NCI-H2196 (cell line): ENCODE data around the gene ABCA1.
"Not testable (repeated sequence)": the region's sequence is repeated elsewhere in the genome, so short reads cannot be mapped to it uniquely, and the experiment has no call there.

Experiments
- DNase-seq: peaks from one replicate; lab custom pipeline; 2025; ENCODE audit not compliant: unreplicated experiment; lab: John Stamatoyannopoulos, UW

ABCA1 gene

DNA sequence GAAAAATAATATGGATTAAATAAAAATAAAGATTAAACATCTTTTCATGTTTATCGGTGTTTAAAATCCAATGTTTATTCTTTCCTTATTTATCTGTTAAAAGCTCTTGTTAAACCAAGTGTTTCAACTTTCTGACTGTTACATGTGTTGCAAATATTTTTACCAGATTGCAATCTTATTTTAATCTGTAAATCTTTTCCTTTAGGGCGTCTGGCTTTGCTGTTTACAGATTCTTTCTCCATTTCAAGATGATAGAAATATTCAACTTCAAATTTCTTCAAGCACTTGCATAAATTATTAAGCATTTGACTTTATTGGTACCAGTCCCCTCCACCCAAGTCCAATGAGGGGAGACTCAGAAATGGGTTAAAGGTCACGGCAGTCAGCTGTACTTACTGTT lies 16.9 kb upstream of the ABCA1 start:
- no peak for DNase-seq

DNA sequence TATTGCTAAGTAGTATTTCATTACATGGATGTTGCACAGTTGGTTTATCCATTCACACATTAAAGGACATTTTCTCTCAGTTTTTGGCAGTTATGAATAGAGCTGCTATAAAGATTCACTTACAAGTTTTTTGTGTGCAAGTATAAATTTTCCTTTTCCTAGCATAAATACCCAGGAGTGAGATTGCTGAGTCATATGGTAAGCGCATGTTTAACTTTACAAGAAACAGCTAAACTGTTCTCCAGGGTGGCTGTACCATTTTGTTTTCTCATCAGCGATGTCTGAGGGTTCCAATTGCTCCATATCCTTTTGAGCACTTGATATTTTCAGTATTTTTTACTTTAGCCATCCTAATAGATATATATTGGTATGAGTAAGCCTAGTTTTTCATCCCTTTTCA lies 16.4 kb upstream of the ABCA1 start:
- no peak for DNase-seq

DNA sequence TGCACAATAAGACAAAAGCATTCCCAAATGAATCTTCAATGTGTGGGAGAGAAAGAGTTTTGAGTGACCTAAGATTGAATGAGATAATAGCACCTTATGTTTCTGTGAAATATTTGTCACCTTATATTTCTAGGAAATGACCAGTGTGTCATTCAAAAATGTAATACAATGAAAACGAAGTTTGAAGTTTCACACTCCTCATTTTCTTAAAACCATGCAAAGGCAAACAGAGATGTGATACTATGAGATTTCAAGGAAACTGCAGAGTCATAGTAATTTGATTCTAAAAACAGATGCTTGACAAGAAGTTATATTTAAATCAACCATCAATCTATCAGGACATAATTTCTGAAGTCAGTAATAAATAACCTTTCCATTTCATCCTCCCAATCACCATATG lies 13.6 kb upstream of the ABCA1 start:
- DNase-seq = no peak

DNA sequence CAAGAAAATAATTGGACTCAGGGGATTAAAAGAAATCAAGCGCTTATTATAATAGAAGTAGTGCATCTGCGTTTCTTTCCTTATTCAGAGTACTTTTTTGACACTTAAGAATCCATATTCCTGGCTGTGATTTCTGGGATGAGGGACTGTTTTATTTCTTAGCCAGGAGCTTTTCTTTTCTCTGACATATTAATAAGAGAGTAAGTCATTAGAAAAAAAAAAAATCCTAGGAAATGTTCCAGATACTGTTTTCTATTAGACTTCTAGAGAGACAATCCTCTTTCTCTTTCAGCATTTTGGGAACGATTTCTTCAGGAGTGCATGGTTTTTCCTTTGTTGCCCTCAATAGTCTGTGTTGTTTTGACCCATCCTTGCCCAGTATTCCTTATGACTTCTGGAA lies 8.3 kb upstream of the ABCA1 start:
- no peak for DNase-seq

DNA sequence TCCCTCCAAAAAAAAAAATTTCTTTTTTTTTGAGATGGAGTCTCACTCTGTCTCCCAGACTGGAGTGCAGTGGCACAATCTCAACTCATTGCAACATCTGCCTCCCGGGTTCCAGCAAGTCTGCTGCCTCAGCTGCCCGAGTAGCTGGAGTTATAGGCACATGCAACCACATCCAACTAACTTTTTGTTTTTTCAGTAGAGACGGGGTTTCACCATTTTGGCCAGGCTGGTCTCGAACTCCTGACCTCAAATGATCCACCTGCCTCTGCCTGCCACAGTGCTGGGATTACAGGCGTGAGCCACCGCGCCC lies 7.5 kb upstream of the ABCA1 start:
- not testable (repeated sequence) for DNase-seq

DNA sequence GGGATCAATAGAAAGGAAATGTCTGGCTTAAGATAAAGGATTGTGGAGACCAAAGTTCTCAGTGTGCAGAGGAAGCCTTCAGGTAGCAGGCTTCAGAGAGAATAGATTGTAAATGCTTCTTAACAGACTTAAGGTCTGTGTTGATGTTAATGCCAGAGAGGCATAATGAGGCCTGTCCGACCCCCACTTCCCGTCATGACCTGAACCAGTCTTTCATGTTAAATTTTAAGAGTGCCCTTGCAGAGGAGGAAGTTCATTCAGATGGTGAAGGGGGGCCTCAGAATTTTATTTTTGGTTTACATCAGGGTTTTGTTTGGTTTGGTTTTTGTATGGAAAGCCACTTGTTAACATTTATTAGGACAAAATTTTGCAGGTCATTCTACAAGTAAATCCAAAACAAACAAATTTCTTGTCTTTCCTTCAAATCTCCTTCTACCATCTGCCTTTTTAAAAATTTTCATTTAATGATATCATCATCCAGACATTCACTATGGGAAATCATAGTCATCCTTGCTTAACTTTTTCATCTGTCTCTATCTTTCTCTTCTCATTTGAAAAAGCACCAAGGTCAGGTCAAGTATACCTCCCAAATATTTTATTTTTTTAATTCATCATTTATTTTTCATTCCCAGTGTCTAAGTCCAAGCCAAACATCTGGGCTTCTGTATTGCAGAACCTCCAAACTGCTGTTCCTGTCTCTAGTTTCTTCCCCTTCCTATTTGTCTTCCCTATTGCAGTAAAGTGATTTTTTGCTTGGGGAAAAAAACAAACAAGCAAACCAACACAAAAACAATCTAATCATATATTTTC lies 6.9 kb upstream of the ABCA1 start:
- DNase-seq = no peak

DNA sequence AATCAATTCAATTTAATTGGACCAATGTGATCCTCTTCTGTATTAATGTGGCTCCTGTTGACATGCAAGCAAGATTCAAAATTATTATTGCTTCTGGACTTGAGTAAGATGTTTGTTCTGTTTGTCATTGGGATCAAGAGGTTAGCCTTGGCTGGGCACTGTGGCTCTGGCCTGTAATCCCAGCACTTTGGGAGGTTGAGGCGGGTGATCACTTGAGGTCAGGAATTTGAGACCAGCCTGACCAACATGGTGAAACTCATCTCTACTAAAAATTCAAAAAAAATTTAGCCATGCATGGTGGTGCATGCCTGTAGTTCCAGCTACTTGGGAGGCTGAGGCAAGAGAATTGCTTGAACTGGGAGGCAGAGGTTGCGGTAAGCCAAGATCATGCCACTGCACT lies 5.1 kb upstream of the ABCA1 start:
- DNase-seq = not testable (repeated sequence)

DNA sequence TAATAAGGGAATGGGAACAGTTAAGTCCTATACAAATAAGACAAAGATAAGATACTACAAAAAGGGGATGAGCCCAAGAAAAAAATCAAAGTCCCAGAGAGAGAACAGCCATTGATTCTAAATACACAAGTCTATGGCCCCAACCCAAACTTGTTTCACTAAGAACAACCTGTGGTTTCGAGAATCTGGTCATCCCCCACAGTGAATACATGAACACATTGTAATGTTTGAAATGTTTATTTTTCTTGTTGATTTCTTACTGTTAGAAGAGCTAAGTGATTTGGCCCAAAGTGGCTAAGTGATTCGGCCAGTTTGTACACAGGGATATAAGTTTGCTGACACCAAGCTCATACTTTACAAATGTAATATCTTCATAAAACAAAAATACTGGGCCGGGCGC lies 3.3 kb upstream of the ABCA1 start:
- DNase-seq = no peak

DNA sequence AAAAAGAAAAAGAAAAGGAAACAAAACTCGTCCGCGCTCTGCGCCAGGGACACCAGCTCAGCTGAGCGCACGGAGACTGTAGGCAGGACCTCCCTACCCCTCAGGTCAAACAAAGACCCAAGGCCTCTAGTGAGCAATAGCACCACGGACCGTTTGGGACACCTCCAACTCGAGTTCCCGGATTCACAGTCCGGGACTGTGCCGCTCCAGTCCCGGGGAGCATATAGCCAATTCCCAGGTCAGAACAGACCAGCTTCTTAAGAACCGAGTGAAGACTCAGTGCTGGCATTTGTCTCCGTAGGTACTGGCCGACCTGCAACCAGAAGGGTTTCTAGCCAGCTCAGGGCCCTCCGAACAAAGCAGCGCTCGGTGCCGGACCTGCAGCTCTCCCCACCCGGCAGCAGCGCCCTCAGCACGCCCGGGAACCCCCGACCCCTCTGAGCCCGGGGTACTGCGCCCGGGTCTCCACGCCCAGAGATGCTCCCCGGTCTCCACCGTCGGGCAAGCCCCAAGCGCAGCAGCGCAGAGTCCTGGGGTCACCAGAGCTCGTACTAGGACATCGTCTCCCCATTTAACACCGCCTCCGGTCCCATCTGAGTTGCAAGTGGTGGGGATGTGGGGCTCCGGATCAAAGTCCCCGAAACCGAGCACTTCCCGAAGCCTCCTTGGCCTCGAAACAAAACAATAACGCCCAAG lies 591 bp downstream of the ABCA1 start:
- no peak for DNase-seq

DNA sequence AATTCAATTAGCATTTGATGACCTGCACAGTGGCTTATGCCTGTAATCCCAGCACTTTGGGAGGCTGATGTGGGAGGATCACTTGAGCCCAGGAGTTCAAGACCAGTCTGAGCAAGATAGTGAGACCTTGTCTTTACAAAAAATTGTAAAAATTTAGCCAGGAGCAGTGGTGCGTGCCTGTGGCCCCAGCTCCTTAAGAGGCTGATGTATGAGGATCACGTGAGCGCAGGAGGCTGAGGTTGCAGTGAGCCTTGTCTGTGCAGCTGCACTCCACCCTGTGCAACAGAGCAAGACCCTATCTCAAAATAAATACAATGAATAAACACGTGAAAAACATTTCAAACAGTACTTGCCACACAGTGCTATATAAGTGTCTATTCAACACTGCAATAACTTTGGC lies 4.2 kb downstream of the ABCA1 start:
- no peak for DNase-seq

DNA sequence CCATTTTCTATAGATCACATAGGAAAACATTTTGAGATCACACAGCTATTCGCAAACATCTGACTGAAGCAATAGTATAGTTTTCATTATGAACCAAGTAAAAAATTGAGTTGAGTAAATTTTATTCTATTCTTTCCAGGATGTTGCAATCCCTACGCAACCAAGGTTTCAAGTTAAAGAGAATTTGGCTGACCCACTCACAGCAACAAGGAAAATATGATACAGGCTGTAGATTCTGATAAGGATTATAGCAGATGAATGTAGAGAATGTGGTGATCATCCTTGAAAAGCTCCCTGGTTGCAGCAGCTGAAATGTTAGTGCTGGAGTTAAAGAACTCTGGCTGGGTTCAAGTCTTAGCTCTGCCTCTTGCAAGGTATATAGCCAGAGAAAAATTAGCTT lies 4.7 kb downstream of the ABCA1 start:
- no peak for DNase-seq

DNA sequence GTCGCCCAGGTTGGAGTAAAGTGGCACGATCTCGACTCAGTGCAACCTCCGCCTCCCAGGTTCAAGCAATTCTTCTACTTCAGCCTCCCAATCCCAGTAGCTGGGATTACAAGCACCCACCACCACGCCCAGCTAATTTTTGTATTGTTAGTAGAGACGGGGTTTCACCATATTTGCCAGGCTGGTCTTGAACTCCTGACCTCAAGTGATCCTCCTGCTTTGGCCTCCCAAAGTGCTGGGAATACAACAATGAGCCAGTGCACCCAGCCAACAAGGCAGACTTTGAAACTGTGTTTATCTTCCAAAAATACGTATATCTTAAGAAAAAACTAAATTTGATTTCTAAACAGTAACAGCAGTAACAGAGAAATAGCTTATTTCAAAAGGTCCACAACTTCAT lies 5.2 kb downstream of the ABCA1 start:
- not testable (repeated sequence) for DNase-seq

DNA sequence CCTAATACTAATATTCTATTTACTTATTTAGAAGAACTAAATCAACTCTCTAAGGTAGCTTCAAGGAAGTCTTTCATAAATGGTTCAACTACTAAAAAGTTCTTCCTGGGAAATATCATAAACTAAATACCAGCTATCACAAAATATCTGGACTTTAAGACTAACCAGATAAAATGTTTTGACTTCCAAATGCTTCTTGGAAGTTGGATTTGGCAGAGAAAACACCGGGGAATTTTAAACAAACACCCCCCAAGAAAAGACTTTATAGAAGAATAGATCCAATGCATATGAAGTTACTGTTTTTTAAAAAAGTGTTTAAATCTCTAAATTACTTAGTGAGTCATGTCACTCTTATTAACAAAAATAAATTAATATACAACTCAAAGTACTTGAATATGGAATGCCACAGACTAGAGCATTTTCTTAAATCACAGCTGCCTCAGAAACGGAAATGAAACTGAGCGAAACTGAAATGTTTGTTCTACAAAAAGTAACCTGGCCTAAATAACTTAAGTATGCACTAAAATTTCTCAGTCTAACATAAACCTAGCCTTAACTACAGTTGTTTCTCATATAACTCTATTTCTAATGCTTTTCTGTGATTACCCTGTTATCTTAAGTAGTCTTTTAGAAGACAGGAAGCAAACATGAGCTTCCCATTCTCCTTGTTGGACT lies 6.8 kb downstream of the ABCA1 start:
- DNase-seq = no peak

DNA sequence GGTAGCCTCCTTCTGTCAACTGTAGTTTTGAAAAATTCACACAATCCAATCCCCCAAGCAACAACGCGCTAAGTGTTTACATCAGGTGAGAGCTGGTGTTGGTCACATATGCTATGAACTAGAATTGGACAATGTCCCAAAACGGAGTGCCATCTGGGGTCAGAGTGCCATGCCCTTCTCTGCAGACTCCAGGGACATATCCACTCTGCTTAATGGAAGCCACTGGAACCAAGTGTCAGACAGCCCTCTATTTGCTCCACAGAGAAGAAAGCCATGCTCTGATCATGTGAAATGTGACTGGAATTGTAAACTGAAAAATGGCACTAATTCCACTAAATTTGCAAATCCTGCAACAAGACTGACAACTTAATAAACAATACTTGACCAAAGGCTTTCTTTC lies 12.2 kb downstream of the ABCA1 start:
- no peak for DNase-seq

DNA sequence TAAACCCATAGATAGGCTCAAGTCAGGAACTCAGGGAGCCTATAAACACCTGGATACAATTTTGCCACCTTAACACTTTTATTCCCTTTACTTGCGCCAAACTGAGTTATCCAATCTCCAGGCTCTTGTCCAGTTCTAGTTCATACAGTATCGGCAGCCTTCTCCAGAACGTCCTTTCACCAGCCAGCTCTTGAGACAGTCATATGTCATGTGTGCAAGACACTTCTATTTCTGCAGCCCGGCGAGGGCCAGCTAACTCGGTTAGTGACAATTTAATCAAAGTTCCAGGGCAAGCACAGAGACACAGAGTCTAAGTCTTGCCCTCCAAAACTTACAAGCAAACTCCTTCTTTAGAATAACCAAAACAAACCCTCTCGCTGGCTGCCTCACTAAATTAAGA lies 12.9 kb downstream of the ABCA1 start:
- no peak for DNase-seq

DNA sequence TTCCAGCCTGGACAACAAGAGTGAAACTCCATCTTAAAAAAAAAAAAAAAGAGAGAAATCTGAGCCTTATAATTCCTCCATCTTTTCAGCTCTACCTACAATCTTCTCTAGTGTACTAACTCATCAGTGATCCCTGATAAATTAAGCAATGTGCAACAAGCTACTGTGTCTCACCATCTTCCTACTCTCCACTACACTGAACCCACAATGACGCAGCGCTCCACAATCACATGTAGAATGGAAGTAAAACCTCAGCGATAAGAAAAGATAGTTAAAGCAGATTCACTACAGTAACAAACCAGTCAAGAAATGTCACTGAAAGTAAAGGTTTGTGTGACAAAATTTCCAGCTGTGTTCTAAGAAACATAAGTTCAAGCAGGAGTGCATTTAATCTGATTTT lies 13.5 kb downstream of the ABCA1 start:
- DNase-seq = no peak

DNA sequence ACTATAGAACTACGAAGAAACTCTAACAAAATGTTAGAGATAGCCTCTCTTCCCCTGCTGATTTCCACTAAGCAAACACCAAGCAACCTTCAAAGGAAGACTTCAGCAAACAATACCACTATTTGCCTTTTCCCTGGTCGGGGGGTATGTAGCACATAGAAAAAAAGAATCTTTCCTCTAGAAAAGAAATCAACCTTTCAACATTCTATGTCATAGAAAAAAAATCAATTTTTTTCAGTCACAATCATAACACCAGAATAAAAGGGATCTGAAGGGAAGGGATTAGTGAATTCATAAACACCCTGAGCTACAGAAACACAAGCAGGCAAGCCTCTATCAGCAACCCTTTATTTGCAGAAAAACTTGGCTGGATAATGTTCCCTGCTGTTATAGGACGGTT lies 15.3 kb downstream of the ABCA1 start:
- DNase-seq = no peak

DNA sequence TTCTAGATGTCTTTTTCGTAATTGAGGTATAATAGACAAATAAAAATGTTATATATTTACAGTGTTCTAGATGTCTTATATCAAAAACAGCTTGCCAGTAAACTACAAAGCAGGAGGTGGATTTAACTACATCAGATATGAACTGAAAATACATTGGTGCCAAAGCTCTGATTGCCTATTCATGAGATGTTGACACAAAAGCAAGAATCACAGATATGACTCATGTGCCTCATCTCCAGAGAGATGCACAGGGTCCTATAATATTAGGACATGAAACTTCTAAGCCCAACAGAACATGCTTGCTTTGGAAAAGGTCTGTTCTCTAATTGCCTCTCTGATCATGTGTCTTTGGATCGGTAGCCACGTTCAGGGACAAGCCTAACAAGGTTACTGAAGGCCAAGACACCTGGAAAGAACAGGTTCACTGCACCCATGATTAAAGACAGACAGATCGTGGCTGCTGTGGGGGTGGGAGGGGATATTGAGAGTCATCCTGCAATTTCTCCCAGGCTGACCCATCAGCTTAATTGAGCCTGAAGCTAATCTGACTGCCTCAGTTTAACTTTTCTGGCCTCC lies 16.8 kb downstream of the ABCA1 start:
- DNase-seq = no peak

DNA sequence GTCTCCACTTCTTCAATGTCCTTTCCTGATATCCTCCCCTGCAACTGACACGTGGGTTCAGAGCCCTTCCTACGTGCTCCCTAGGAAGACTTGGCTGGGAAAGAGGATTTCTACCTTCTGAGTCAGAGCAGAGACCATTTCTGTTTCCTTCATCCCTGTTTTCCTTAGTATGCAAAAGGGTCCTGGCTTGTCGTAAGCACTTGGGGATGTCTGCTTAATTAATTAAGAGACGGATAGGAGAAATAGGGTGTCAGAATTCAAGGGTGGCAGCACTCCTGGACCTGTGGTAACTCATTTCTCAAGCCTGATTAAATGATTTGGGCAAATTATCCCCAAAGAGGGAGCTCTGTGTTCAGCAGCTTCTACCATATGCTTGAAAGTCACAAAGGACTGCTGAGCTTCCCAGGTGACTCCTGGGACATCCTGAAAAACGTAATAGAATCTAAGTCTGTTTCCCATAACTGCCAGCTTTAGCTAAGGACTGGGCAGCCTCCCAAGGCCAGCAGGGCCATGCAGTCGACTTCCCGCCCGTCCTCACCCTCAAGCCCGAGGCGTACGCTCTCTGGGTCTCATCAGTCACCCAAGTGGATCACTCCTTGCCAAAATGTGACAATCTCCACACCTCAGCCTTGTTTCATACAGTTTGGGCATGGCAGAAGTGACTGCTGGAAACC lies 20.5 kb downstream of the ABCA1 start:
- no peak for DNase-seq

DNA sequence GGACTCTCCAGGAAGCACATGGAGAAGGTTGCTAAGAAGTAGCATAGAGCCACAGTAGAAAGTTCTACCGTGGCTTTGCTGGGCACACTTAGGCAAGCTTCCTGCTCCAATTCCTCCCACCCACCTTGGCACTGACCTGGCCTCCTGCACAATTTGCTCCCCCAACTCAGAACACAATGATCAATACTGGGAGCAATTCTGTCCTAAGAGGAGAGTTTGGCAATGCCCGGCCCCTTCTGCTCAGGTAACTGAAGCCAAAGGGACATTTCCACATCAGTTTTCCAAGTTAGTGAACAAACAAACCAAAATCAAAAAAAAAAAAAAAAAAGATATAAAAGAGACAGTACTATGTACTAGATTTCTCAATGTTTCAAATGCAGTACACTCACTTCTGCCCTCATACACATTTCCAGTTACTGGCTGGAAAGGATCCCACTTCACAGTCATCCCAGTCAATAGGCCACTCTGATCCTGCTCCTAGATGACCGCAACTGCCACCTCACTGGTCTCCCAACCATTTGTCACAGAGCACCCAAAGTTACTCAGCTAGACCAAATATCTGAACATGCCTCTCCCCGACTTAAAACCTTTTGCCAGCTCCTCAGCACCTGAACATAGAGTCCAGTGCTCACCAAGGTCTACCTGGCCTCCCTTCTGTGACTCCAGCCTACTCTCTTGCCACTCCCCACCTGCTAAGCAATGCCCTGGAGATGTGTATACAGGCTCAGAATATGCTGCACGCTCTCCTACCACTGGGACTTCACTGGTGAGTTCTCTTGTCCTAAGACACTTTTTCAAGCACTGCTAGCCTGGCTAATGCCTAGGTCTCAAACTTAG lies 21.3 kb downstream of the ABCA1 start:
- DNase-seq = no peak

DNA sequence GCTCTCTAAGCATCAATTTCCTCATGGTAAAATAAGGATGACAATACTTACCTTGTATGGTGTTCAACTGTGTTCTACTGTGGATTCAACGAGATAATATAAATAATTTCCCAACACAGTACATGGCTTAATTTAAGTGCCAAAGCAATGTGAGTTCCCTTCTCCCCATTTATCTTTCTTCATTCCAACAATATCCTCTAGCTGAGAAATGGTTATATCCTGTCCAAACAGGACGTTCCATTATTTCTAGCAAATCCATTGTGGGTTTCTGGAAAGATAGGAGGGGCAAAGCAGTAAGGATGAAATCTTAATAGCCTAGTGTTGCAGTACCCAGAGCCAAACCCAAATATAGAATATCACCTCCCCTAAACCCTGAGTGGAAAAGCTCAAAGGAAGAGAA lies 22.0 kb downstream of the ABCA1 start:
- DNase-seq = no peak
